ENCODE data around the gene CARD6.

DNA sequence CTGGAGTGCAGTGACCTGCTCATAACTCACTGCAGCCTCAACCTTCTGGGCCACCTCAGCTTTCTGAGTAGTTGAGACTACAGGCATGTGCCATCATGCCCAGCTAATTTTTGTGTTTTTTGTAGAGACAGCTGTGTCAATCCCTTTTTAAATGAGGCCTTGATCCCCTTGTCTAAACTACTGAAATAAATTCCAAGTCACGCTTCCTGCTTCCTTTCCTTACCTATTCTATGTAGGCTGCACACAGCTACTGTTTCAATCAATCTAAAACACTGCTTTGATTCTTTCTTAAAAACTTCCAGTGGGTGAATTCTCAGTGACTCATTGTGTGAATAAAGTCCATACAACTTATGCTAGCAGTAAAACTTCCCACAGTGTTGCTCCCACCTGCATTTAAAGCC, 65.2 kb downstream of the CARD6 start:
- TF ChIP-seq EGR1 (IDR thresholded peaks at IDR 0.05; ENCODE audit: borderline replicate concordance, low read depth, low read length): no peak
- TF ChIP-seq CTCF (IDR thresholded peaks at IDR 0.05; ENCODE audit: control extremely low read depth in 1 of 3, insufficient read depth in 1 of 3, low read depth in 1 of 3, low read length in 3 of 3): no peak

All from H1 (cell line).